Hematopoietic multipotent progenitor cell treated with erythropoietin and hydrocortisone succinate and interleukin-3 and kit ligand, for 8 days (in vitro differentiated cells): ENCODE data around the gene POP4.

Experiments
- DNase-seq: peaks from one replicate; pipeline ENCODE4 v3.0.0-alpha.2; 2015

Gene POP4

DNA sequence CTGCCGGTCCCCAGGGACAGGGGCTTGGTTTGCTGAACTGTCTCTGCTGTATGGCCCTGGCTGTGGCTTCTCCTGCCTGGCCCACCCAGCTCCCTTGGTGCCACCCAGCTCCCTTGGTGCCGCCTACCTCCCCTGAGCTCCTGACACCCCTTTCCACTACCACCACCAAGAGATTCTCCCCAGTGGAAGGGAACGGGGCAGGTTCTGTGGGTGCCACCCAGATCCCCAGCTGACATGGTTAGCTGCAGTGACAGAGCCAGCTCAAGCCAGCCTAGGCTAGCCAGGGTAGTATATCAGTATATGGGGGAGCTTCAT is 28.5 kb upstream of the POP4 start:
- no peak for DNase-seq

DNA sequence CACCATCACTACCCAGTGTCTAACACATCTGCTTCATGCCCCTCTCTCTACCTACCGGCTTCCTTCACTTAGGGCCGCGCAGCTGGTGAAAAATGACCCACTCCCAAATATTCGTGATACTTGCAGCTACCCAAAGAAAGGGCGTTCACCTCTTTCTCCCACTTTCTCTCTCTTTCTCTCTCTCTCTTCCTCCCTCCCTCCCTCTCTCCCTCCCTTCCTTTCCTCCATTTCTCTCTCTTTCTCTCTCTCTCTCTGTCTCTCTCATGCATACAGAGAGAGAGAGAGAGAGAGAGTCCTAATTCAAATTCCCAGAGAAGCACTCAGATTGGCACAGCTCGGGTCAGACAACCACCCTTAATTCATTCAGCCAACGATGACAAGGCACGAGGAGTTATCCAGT is 27.7 kb upstream of the POP4 start:
- DNase-seq, result no peak

DNA sequence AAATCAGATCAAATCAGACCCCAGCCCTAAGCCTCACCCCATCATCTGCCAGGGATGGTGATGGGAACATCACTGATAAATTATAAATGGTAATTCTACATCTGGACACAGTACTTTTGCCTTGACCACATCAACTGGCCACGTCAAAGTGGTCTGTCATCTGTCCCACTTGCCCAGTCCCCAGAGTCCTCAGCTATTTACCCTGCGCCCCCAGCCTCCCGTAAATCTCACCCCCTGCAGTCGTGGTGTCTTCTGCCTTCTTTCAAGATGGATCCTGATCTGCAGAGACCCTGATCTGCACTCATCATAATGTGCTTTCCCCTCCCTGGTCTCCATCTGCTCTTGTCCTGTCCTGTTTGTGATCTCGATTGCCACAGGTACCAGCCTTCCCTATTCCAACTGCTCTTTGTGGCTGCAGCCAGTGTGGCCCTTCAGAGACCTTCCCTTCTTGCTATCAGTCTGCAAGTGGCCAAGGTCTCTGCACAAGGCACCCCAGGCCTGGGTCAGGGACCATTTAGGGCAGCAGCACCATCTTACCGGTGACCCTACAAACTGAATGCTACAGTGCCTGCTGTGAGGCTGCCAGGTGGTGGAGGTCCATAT is 26.7 kb upstream of the POP4 start:
- DNase-seq, result no peak

DNA sequence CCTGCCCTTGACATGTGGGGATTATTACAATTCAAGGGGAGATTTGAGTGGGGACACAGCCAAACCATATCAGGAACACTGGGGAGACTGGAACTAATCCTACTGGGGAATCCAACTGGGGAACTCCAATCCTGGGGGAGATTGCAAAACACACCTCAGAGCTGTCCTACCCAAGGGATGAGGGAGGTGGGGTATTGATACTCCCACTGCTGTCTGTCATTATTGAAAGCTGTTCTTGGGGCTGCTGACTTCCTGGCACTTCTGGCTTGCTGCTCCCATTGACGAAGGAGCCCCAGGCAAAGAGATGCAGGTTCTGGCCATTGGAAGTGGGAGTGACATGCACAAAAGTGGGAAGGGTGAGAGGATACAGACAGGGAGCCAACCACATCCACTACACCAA is 24.7 kb upstream of the POP4 start:
- no peak for DNase-seq

DNA sequence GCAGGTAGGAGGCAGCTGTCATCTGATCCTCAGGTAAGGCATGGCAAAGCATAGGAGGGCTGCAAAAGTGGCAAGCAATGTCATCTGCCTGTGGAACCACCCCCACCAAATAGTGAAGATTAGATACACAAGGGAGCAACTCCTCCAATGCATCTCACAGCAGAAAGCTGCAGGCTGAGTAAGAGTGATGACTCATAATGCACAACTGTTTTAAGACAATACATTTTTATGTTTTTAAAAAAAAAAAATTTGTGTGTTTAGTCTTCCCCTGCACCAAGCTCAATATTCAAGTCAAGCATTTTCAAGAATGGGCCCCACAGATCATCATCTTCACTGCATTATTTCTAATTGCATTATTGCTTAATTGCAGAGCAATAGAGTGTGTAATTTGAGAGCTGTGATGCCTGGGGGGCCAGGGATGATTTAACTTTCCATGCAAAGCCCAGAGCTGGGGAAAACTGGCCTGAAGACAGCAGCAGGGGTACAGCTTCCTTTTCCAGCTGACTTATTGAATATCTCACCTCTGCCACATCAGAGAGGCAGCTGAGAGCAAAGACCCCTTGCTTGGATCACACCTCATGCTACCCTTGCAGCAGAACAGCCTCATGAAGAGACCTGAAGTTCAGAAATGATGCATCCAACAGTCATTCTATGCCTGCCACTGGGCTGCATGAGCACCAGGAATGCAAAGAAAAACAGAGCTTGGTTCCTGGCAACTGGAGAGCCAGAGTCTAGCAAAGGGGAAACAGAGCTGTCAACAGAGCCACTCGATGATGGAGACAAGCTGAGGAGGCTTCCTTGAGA is 22.7 kb upstream of the POP4 start:
- DNase-seq, result no peak

- DNase-seq, result no peak
Observed at GRCh38 chr19:29586401-29586800, 19.7 kb upstream of the POP4 start.

GRCh38 chr19:29587059-29587458 is 19.0 kb upstream of the POP4 start:
- no peak for DNase-seq

DNA sequence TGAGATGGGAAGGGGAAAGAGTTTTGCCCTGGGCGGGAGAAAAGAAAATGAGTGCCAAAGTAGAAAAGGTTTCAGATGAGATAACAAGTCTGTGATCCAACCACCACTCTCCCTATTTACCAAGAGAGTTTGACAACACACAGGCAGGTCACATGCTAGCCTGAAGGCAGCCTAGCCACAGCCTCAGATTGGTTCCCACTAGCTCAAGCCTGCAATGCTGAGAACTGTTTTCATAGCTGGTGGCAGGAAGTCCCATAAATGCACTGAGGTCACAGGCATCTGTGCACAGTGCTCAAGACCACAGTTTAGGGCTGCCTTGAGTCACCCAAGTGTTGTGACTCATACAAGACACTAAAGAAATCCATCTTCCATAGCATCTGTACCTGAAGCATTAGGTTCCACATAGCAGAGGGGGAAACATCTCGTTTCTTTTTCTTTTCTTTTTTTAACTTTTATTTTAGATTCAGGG is 18.5 kb upstream of the POP4 start:
- no peak for DNase-seq

DNA sequence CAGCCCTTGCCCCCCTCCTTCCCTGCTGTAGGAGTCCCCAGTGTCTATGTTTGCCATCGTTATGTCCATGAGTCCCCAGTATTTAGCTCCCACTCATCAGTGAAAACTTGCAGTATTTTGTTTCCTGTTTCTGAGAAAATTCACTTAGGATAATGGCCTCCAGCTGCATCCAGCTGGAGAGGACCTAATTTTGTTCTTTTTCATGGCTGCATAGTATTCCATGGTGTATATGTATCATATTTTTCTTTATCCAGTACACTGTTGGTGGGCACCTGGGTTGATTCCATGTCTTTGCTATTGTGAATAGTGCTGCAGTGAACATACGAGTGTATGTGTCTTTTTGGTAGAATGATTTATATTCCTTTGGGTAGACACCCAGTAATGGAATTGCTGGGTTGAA is 18.0 kb upstream of the POP4 start:
- no peak for DNase-seq

- no peak for DNase-seq
Observed at GRCh38 chr19:29590278-29590677, 15.8 kb upstream of the POP4 start.

- DNase-seq, result no peak
Observed at GRCh38 chr19:29591670-29592069, 14.4 kb upstream of the POP4 start.

DNA sequence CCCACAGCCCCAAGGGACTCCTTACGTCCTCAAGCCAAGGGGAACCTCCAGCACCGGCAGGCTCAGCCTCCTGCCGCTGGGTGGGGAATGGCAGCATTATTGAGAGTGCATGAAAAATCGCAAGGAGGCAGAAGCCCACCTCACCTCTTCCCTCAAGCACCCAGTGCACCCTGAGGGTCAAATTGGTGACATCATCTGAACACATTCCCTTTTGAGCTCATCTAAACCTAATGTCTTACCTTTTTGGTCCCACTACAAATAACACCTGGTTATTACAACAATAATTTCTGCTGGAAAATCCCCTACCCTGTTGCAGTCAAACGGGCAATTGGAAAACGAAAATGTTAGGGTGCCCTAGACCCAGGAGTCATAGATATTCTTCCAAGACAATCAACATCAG is 12.2 kb upstream of the POP4 start:
- no peak for DNase-seq

DNA sequence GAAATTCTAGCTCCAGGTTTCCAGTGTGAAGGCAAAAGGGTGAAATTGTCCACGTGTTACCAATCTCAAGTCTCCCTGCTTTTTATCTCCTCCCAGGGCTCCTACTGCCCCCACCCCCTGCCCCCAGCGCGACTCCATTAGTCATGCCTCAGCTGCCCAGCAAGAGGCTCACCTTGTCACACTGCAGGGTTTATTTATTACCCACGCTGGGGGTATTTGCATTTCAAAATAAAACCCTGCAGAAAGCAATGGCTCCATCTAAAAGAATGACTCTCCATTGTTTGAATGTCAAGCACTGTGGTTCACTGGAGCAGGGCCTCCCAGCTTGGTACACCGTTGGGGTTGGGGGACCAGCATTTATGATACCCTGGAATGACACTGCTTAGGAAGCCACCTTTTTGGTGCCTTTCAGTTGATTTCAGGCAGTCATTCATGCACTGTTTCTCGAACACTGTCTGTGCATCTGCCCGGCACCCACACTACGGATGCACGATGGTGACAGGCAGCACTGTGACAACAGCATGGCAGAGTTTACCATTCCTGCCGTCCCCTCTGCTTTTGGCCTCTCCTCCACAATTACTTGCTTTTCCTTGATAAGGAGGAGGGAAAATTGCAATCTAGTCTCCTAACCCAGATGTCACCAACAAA is 9.9 kb upstream of the POP4 start:
- no peak for DNase-seq

DNA sequence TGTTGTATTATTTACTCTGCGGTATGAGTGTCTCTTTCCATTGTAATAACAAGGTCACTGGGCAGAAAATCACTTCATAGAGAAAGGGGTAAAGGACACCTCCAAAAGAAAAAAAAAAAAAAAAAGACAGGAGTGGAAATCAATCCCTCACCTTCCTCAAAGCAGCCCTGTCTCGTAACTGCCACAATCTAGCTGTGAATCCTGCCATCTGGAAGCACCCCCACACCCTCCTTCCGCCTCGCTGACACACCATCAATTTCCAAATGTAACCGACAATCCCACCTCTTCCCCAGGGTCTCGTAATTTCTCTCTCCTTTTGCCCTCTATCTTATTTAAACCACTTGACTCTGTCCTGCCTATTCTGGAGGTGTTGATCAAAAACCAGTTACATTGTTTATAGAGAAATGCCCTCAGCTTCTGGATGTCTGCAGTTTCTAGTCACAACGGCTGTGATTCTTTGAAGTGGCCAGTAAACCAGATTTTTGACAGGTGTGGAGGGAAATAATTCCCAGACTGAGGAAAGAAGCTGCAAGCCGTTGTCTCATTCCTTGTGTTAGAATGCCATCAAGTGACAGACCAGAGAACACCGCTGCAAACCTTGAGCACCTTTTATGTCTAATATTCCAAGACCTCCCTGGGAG is 9.1 kb upstream of the POP4 start:
- no peak for DNase-seq

DNA sequence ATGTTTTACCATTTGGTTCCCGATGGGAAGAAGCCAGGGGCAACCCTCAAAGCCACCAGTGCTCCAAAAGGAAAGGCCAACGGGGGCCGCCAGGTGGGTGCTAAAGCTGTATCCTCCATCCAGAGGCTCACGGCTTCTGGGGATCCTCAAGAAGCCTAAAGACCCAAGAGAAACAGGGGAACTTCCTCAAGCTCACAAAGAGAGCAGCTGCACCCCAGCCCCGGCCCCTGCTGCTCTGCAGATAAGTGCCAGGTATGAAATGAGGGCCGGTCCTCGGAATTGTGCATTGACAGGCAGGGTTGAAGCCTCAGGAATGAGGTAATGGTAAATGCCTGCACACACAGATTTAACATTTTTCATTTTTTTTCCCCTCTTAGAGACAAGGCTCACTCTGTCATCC is 8.0 kb upstream of the POP4 start:
- no peak for DNase-seq

- DNase-seq, result no peak
Observed at GRCh38 chr19:29598496-29598895, 7.6 kb upstream of the POP4 start.

DNA sequence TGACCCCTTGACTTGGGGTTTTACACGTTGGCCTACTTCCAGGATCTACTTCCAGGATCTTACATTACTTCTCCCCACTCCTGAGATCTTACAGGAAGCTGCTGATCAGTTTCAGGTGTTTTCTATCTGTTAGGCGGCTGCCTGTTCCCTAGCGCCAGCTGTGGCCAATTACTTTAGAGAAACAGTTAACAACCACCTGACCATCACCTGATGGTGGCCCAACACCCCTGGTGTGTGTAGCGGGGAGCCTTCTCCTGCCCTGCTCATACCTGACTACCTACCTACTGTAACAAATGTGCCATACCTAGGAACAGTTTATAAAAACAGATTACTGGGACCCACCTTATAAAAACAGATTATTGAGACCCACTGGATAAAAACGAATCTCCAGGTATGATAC is 2.8 kb upstream of the POP4 start:
- no peak for DNase-seq

GRCh38 chr19:29606420-29606747 is 301 bp downstream of the POP4 start:
- no peak for DNase-seq

GRCh38 chr19:29609636-29610035 is 3.6 kb downstream of the POP4 start:
- no peak for DNase-seq

DNA sequence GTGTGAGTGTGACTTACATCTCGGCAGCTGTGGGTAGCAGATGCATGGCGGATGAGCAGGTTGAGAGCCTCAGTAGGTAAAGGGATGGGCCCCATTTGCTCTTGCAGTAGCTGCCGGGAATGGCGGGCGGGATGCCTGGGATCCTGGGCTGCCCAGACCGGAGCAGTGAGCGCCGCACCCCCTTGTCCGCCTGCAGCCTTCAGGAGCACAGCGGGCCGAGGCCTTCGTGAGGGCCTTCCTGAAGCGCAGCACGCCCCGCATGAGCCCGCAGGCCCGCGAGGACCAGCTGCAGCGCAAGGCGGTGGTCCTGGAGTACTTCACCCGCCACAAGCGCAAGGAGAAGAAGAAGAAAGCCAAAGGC is 4.1 kb downstream of the POP4 start:
- DNase-seq, result no peak

- DNase-seq, result peak; percentile 83
Observed at GRCh38 chr19:29610574-29611271, 4.6 kb downstream of the POP4 start.

GRCh38 chr19:29612121-29612520 is 6.0 kb downstream of the POP4 start:
- no peak for DNase-seq

GRCh38 chr19:29612801-29613595 is 6.9 kb downstream of the POP4 start:
- DNase-seq, result no peak
